IPS-18a (cell line): Measurements from ENCODE around the gene AKIRIN2.
"Not testable (repeated sequence)": the region's sequence is repeated elsewhere in the genome, so short reads cannot be mapped to it uniquely, and the experiment has no call there.

ENCODE experiments used
- H3K27ac ChIP-seq: one replicate; pipeline ENCODE4 v1.5.1; 2013; ENCODE audit warnings: low read length
- H3K27me3 ChIP-seq: one replicate; pipeline ENCODE4 v1.6.1; 2013; ENCODE audit warnings: mild to moderate bottlenecking, low read length; ENCODE audit not compliant: control insufficient read depth, insufficient read depth
- H3K36me3 ChIP-seq: one replicate; pipeline ENCODE4 v1.6.1; 2013; ENCODE audit warnings: low read depth, low read length; ENCODE audit not compliant: control insufficient read depth
- H3K4me1 ChIP-seq: one replicate; pipeline ENCODE4 v1.6.1; 2013; ENCODE audit warnings: low read depth, low read length; ENCODE audit not compliant: control insufficient read depth
- H3K4me3 ChIP-seq: one replicate; pipeline ENCODE4 v1.5.1; 2013; ENCODE audit warnings: low read length
- H3K9ac ChIP-seq: one replicate; pipeline ENCODE4 v1.6.1; 2013; ENCODE audit warnings: mild to moderate bottlenecking, low read length, moderate library complexity
- H3K9me3 ChIP-seq: one replicate; pipeline ENCODE4 v1.6.1; 2013; ENCODE audit warnings: low read depth, low read length; ENCODE audit not compliant: control insufficient read depth

AKIRIN2 gene

GRCh38 chr6:87699576-87699975, 2.5 kb downstream of the AKIRIN2 start:
- Histone ChIP-seq H3K27ac (no peak overlapping the region), H3K9ac (peak overlapping the region; percentile 95), H3K4me1 (peaks cover 26% of the 10 kb centered on the region), H3K36me3 (no peaks in the 10 kb centered on the region), H3K4me3 (peak overlapping the region; percentile 78), H3K27me3 (no peaks in the 10 kb centered on the region), H3K9me3 (no peaks in the 10 kb centered on the region)

DNA sequence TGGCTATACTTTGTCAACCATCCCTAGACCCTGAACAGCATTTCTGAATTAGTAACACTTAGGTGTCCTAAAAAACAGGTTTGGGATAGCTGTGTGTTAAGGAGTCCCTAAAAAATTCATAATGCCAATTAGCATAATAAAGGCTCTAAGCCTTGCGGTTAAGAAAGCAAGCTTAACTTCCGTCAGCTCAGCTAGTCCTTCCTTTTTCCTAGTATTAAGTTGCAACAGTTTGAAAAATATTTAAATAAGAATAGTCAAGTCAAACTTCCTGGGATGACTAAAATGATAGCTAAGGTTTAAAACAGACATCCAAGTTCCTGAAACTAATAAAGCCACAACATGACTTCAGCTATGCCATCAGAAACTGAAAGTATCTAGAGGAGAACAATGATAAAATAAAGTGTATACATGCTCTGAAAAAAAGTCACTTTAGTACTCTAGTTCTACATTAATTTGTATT, 3.5 kb downstream of the AKIRIN2 start:
- H3K27ac ChIP-seq, result peak overlapping the region; percentile 42
- peak overlapping the region; percentile 95 for H3K9ac ChIP-seq
- no peaks in the 10 kb centered on the region for H3K36me3 ChIP-seq
- H3K27me3 ChIP-seq, result no peaks in the 10 kb centered on the region
- no peaks in the 10 kb centered on the region for H3K9me3 ChIP-seq
- H3K4me1 ChIP-seq, result peaks cover 26% of the 10 kb centered on the region
- H3K4me3 ChIP-seq, result peak overlapping the region; percentile 78

- Histone ChIP-seq H3K9me3 (no peaks in the 10 kb centered on the region), H3K4me3 (peak overlapping the region; percentile 78), H3K27me3 (no peaks in the 10 kb centered on the region), H3K4me1 (peaks cover 26% of the 10 kb centered on the region), H3K9ac (peak overlapping the region; percentile 95), H3K27ac (no peak overlapping the region), H3K36me3 (no peaks in the 10 kb centered on the region)
These were observed 4.2 kb downstream of the AKIRIN2 start for GRCh38 chr6:87697581-87698546.

DNA sequence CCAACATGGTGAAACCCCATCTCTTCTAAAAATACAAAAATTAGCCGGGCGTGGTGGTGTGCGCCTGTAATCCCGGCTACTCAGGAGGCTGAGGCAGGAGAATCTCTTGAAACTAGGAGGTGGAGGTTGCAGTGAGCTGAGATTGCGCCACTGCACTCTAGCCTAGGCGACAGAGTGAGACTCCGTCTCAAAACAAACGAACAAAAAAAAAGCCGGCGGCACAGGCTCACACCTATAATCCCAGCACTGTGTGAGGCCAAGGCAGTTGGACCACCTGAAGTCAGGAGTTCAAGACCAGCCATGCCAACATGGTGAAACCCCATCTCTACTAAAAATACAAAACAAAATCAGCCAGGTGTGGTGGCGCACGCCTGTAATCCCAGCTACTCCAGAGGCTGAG, 5.2 kb downstream of the AKIRIN2 start:
- H3K36me3 ChIP-seq, H3K9ac ChIP-seq, H3K4me3 ChIP-seq, H3K27ac ChIP-seq, H3K9me3 ChIP-seq, H3K27me3 ChIP-seq: not testable (repeated sequence)
- peaks cover 31% of the 10 kb centered on the region for H3K4me1 ChIP-seq

DNA sequence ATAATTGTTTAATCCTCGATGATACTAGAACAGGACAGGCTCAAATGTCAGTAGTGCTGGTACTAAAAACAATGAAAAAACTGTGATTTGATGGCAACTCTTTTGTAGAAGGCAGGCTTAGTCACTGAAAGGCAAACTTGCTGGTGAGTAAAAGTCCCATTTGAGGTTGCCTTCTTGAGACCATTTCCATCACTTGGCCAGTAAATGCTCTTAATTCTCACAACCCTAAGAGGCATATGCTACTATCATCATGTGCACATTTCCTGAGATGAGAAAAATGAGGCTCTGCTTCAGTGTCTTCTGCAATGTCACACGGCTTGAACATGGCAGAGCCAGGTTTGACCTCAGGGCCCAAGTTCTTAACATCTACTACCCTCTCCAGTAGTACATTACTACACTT, 9.9 kb downstream of the AKIRIN2 start:
- no peaks in the 10 kb centered on the region for H3K27me3 ChIP-seq
- H3K9ac ChIP-seq, result no peak overlapping the region
- no peak overlapping the region for H3K4me3 ChIP-seq
- H3K9me3 ChIP-seq, result no peaks in the 10 kb centered on the region
- no peaks in the 10 kb centered on the region for H3K36me3 ChIP-seq
- H3K4me1 ChIP-seq, result peaks cover 20% of the 10 kb centered on the region
- H3K27ac ChIP-seq, result no peak overlapping the region

- H3K4me1 ChIP-seq, result peaks cover 14% of the 10 kb centered on the region
These were observed 11.6 kb downstream of the AKIRIN2 start for GRCh38 chr6:87690441-87690840.

DNA sequence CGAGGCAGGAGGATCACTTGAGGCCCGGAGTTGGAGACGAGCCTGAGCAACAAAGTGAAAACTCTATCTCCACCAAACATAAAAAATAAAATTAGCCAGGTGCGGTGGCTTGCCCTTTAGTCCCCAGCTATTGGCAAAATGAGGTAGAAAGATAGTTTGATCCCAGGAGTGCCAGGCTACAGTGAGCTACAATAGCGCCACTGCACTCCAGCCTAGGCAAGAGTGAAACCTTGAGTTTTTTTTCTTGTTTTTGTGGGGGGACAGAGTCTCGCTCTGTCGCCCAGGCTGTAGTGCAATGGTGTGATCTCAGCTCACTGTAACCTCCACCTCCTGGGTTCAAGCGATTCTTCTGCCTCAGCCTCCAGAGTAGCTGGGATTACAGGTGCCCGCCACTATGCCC, 14.1 kb downstream of the AKIRIN2 start:
- H3K4me3 ChIP-seq, H3K4me1 ChIP-seq, H3K36me3 ChIP-seq, H3K27ac ChIP-seq, H3K9ac ChIP-seq, H3K27me3 ChIP-seq, H3K9me3 ChIP-seq: not testable (repeated sequence)

More at GRCh38 chr6:87690441-87690840, 11.6 kb downstream of the AKIRIN2 start:
- H3K4me3 ChIP-seq, result no peak overlapping the region
- no peak overlapping the region for H3K27ac ChIP-seq
- no peaks in the 10 kb centered on the region for H3K27me3 ChIP-seq
- H3K9me3 ChIP-seq, result no peaks in the 10 kb centered on the region
- H3K9ac ChIP-seq, result no peak overlapping the region
- H3K36me3 ChIP-seq, result no peaks in the 10 kb centered on the region

GRCh38 chr6:87687296-87687695, 14.7 kb downstream of the AKIRIN2 start:
- Histone ChIP-seq H3K9me3 (no peaks in the 10 kb centered on the region), H3K9ac (no peak overlapping the region), H3K27me3 (no peaks in the 10 kb centered on the region), H3K36me3 (no peaks in the 10 kb centered on the region), H3K4me3 (no peak overlapping the region), H3K27ac (no peak overlapping the region), H3K4me1 (peaks cover 10% of the 10 kb centered on the region)

DNA sequence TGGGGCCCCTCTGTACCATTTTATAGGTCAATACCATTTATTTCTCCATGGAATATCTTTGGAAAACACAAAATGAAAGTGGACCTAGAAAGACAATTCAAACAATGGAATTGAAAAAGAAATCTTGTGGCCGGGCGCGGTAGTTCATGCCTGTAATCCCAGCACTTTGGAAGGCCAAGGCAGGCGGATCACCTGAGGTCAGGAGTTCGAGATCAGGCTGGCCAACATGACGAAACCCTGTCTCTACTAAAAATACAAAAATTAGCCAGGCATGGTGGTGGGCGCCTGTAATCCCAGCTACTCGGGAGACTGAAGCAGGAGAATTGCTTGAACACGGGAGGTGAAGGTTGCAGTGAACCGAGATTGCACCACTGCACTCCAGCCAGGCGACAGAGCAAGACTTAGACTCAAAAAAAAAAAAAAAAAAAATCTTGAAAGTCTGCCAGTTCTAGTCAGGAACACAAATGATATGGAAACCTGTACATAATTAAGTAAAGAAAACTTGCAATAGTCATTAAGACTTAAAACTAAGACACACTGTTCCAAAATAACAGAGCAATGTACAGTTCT, 15.3 kb downstream of the AKIRIN2 start:
- H3K36me3 ChIP-seq, H3K27me3 ChIP-seq: not testable (repeated sequence)

DNA sequence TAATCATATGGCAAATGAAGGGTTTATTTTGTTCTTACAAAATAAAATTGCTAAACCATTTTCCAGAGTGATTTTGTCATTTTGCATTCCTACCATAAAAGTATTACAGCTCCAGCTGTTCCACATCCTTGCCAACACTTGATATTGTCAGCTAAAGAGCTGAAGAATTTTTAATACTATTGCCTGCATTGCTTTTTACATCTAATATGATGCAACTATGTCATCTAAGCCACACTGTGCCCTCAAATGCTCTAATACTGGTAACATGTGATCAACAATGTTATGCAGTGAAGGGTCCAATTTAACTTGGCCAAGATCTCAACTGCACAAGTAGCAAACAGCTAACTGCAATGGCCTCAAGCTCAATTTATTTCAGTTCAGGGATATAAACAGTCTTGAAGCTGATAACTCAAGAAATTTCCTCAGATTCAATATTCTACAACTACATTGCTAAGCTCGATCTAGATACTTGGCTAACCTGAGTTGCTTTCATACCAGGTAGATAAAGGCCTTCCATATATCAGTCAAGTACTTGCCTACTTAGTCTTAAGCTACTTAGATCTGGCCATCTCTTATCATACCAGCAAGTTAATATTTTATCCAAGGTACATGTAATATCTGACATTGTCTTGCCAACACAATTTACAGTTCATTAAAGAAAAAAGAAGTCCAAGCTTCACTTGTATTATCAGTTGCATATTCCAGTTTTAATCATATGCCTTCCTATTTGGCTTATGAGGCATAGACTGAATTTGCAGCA, 17.0 kb downstream of the AKIRIN2 start:
- peaks cover 3% of the 10 kb centered on the region for H3K4me1 ChIP-seq
- no peak overlapping the region for H3K9ac ChIP-seq
- H3K27me3 ChIP-seq, result no peaks in the 10 kb centered on the region
- peaks cover 8% of the 10 kb centered on the region for H3K36me3 ChIP-seq
- no peak overlapping the region for H3K4me3 ChIP-seq
- H3K27ac ChIP-seq, result no peak overlapping the region
- no peaks in the 10 kb centered on the region for H3K9me3 ChIP-seq

More for the DNA sequence above, 15.3 kb downstream of the AKIRIN2 start:
- H3K9me3 ChIP-seq, H3K9ac ChIP-seq, H3K27ac ChIP-seq, H3K4me1 ChIP-seq, H3K4me3 ChIP-seq: not testable (repeated sequence)

DNA sequence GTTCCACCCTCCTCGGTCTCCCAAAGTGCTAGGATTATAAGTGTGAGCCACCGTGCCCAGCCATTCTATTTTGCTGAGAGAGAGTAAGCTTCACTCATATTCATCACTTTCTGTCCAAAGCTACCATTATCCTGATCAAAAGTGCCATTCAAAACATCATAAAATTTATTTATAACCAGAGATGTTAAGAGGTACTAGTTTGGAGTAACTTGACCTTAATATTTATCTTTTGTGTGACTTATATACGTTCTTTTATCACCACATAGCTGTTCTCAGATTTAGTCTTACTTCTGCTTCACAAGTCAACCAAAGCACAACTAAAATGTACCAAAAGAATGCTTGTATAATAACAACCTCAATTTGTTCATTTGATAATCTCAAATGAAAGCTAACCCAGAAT, 18.1 kb downstream of the AKIRIN2 start:
- no peak overlapping the region for H3K27ac ChIP-seq
- H3K4me3 ChIP-seq, result no peak overlapping the region
- H3K27me3 ChIP-seq, result no peaks in the 10 kb centered on the region
- no peak overlapping the region for H3K9ac ChIP-seq
- H3K9me3 ChIP-seq, result no peaks in the 10 kb centered on the region
- H3K36me3 ChIP-seq, result peaks cover 19% of the 10 kb centered on the region
- H3K4me1 ChIP-seq, result peaks cover 3% of the 10 kb centered on the region
